GM21423 (cell line): ENCODE measurements around the gene SV2C.

Experiments
- ATAC-seq: cut with Tn5 transposase; IDR thresholded peaks from one replicate; pipeline ENCODE4 v1.9.1; 2021; ENCODE audit warnings: mild to moderate bottlenecking, moderate library complexity; ENCODE audit not compliant: unreplicated experiment

Gene SV2C

DNA sequence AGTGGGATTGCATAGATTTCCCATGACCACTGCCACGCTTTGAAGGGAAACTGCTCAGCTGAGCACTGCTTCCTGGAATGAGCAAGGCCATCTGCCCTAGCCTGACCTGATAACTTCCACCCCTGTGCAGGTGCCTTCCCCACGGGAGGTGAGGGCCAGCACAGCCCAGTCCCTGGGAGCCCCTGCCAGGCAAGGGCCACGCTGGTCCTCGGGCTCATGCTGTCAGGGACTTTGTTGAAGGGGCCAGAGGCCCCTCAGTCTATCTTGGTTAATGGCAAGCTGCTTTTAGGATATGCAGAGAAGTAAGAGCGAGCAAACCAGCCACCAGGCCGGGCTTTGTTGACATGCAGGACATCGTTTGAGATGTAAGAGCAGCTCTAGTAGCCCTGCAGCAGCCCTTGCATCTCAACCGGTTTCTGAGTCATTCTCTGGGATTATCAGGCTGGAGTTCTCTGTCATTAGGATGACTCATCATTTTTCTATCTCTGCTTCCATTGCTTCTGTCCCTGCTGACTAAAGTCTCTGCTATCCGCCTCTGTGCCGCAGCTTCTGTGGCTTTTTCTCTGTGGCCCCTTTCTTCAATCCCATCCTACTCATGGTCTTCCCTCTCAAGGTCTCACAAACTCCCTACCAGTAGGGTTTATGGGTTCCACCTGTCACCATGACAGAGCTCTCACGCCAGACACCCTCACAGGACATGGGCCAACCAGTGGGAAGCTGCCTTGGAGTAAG, 289.3 kb downstream of the SV2C start:
- no peak for ATAC-seq

DNA sequence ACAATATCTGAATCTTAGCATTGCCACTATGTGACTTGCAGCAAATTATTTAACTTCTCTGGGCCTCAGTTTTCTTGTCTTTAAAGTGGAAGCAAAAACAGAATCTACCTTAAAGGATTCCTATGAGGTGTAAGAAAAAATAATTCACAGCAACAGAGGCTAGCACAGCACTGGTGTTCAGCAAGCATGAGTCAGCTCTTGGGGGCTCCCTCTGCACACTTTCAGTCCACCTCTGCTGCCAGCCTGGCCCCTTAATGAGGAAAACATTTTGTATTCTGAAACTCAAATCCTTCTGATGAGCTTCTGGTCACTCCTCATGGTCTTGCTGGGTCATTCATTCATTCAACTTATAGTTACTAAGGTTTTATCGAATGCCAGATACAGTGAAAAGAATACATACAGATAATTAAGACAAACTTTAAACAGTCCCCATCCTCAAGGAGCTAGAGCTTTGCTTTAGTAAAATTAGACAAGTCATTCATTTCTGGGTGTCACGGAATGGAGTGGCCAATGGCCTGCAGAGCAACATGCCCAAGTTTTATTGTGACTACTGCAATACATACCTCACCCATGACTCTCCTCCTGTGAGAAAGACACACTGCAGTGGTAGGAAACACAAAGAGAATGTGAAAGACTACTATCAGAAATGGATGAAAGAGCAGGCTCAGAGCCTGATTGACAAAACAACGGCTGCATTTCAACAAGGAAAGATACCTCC, 293.1 kb downstream of the SV2C start:
- ATAC-seq = no peak

- no peak for ATAC-seq
Measured at GRCh38 chr5:76376866-76377230, 293.7 kb downstream of the SV2C start.

GRCh38 chr5:76378355-76378754, 295.2 kb downstream of the SV2C start:
- ATAC-seq = no peak

GRCh38 chr5:76379316-76379715, 296.1 kb downstream of the SV2C start:
- ATAC-seq = no peak

DNA sequence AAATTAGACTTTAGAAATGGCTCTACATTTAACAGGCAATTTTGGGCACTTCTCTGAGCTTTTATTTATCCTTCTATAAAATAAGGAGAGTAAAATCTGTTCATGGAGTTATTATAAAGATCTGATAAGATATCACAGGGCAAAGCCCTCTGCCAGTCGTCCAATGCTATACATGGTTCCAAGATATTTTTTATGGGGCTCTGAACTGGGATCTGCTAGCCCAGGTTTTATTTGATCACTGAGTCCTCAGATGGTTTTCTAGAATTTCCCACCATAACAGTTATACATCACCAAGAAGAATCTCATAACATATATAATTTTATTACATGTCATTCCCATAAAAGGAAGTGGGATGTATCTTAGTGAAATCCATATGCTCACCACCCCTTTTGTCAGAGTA, 296.7 kb downstream of the SV2C start:
- no peak for ATAC-seq

GRCh38 chr5:76380346-76381066, 297.3 kb downstream of the SV2C start:
- no peak for ATAC-seq

DNA sequence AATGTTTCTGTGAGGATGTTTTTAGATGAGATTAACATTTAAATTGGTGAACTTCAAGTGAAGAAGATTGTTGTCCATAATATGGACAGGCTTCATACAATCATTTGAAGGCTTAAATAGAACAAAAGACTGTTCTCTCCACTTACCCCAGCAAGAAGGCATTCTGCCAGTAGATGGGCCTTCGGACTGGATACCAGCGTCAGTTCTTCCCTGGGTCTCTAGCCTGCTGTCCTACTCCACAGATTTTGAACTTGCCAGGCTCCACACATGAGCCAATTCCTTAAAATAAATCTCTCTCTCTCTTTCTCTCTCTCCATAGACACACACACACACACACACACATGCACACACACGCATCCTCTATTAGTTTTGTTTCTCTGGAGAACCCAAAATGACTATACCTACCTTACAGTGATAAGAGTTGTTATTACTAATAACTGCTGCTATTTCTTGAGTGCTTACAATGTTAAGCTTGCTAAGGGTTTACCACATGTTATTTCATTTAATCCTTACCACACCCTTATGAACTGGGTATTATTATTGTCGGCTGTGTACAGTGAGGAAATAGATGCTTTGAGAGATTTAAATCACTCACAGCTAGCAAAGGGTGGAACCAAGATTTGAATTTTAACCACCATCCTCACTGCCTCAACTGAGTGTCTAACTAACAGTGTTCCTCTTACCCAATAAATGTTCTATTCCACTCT, 300.1 kb downstream of the SV2C start:
- no peak for ATAC-seq

DNA sequence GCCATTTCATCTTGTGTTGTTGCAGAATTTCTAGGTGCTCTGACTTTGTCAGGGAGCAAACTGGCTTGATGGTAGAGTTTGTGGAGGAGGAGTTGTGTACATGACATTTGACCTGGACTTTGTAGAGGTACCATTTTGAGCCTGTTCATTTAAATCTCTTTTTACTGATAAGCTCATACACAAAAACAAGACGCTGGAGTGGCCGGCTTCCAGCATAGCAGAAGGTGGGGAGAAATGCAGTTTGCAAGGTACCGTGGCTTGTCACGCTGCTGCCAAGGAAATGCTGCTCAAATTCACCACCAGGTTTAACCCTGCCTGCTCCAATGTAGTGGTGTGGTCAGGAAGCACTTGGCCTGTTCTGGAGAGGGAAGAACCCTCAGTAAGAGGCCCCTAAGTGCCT, 301.0 kb downstream of the SV2C start:
- no peak for ATAC-seq

- ATAC-seq = no peak
Measured at GRCh38 chr5:76384705-76385104, 301.5 kb downstream of the SV2C start.

- ATAC-seq = no peak
Measured at GRCh38 chr5:76385540-76385939, 302.4 kb downstream of the SV2C start.

GRCh38 chr5:76386360-76386759, 303.2 kb downstream of the SV2C start:
- no peak for ATAC-seq

- ATAC-seq = no peak
Measured at GRCh38 chr5:76388236-76388635, 305.1 kb downstream of the SV2C start.

DNA sequence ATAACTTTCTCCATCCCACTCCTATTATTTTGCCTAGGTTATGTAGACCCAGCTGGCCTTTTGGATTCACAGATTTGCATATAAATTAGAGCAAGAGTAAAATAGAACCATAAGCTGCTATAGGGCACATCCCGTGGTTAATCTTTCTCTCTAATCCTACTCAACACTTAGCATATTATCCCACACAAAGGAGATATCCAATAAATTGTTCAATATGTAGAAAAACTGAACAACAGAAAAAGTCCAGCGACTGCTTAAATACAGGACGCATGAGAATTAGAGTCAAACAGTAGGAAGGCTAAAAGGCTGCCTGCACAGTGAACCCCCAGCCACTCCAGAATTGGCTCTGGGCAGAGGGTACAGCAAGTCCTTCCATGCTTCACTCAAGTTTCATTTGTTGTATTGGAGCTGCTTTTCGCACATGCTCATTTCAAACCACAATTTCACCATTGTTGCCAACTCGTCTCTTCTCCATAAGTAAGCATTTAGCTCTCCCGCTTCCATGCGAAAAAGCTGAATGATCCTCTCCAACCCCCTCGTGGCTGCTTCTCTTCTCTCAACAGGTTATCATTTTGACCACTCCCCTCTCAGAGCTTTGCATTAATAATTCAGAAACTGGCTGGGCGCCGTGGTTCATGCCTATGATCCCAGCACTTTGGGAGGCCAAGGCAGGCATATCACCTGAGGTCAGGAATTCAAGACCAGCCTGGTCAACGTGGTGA, 305.8 kb downstream of the SV2C start:
- no peak for ATAC-seq

GRCh38 chr5:76389513-76390154, 306.5 kb downstream of the SV2C start:
- ATAC-seq = no peak

- no peak for ATAC-seq
Measured at GRCh38 chr5:76391014-76391413, 307.8 kb downstream of the SV2C start.

DNA sequence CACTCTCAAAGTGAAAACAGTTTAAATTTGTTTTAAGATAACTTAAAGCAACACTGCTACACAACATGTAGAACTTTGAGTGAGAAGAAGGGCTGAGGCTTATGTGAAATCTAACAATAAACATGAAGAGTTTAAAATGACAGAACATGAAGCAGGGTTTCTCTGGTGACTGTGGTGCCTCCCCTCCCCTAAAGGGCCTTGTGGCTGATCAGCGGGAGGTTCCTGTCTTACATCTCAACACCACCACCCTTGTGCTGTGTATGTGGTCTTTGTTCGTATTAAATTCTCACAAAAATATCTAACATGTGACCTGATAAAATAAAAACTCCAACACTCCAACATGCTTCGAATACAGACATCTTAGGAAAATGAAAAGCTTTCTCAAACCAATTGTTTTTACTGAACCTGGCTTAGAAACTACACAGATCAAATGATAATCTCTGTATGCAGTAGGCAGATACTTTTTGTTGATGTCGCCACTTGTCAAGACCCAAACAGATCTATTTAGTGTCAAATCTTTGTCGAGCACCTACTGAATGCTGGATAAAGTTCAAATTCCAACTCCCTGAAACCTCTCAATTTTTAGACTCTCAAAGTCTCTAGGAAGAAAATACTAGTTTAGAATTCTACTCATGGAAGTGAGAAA, 310.0 kb downstream of the SV2C start:
- ATAC-seq = no peak

DNA sequence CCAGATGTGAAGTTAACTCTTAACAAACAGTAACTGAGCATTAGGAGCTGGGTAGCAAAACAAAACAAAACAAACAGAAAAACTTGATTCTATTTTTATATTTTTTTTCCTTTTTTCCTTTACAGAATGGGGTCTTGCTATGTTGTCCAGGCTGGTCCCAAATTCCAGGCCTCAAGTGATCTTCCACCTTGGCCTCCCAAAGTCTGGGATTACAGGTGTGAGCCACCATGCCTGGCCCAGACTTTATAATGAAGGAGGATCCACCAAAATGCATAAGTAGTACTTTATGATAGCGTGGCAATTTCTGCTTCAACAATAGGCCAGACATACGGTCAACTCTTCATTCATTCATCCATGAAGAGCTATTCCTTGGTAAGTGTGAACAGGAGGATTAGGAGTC, 314.0 kb downstream of the SV2C start:
- no peak for ATAC-seq

DNA sequence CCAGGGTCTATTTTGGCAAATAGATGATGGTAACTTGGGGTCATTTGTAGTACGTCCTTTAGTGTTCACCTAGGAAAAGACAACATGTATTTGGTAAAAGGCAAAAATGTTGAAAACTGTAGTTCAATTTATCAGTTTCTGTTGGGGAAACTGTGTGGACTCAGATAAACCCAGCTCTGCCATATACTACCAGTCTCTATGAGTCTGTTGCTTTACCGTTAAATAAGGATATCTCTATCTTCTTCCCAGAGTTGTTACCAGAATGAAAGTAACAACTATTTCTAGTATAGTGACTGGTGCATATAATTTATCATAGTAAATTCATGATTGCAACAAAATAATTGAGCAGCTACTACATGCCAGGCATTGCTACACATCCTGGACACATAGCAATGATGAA, 316.1 kb downstream of the SV2C start:
- no peak for ATAC-seq

- no peak for ATAC-seq
Measured at GRCh38 chr5:76400466-76400865, 317.3 kb downstream of the SV2C start.
